Measurements from ENCODE around the gene DEFB115.
"Not testable (repeated sequence)": the region's sequence is repeated elsewhere in the genome, so short reads cannot be mapped to it uniquely, and the experiment has no call there.

The DEFB115 gene, protein sequence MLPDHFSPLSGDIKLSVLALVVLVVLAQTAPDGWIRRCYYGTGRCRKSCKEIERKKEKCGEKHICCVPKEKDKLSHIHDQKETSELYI

GRCh38 chr20:31257364-31257763 lies at the start of gene DEFB115:
DEFB115 (plus strand) TSS chr20:31257664; CDS start chr20:31257664, 0 bp downstream.
- DNase-seq: no peak

- DNase-seq: no peak
Measured at GRCh38 chr20:31236953-31237352, 20.5 kb upstream of the DEFB115 start.

DNA sequence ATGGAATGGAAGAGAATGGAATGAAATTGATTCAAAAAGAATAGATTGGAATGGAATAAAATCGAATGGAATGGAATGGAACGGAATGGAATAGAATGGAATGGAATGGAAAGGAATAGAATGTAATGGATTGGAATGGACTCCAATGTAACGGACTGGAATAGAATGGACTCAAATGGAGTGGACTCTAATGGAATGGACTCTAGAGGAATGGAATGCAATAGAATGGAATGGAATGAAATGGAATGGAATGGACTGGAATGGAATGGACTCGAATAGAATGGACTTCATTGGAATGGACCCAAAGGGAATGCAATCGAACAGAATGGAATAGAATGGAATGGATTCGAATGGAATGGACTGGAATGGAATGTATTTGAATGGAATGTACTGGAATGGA lies 19.7 kb upstream of the DEFB115 start:
- no peak for DNase-seq

DNA sequence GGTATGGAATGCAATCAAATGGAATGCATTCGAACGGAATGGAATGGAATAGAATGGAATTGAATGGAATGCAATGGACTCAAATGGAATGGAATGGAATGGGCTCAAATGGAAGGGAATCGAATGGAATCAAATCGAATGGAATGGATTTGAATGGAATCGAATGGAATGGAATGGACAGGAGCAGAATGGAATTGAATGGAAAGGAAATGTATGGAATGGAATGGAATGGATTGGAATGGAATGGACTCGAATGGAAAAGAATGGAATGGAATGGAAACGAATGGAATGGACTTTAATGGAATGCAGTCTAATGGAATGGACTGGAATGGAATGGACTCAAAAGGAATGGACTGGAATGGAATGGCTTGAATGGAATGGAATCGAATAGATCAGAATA lies 18.3 kb upstream of the DEFB115 start:
- DNase-seq: no peak

GRCh38 chr20:31256959-31257358 lies 505 bp upstream of the DEFB115 start:
- no peak for DNase-seq

GRCh38 chr20:31260326-31260932 lies 3.0 kb downstream of the DEFB115 start:
- no peak for DNase-seq

GRCh38 chr20:31274441-31274840 lies 17.0 kb downstream of the DEFB115 start:
- no peak for DNase-seq

DNA sequence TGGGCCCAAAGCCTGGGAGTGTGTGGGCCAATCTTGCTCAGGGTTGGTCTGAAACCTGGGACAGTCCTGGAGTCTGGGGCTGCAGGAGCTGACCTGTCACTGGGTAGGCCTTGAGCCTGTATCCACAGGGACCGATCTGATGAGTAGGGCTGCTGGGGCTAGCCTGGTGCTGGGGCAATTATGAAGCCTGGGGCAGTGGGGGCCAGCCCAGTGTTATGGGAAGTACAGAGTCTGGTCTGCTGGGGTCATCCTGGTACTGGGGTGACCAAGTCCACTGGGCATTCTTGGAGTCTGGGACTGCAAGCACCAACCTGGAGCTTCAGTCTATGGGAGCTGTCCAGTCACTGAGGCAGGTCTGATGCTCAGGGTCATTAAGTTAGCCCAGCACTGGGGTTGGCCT lies 20.7 kb downstream of the DEFB115 start:
- no peak for DNase-seq

GRCh38 chr20:31284964-31285363 lies 27.5 kb downstream of the DEFB115 start:
- DNase-seq: not testable (repeated sequence)

DNA sequence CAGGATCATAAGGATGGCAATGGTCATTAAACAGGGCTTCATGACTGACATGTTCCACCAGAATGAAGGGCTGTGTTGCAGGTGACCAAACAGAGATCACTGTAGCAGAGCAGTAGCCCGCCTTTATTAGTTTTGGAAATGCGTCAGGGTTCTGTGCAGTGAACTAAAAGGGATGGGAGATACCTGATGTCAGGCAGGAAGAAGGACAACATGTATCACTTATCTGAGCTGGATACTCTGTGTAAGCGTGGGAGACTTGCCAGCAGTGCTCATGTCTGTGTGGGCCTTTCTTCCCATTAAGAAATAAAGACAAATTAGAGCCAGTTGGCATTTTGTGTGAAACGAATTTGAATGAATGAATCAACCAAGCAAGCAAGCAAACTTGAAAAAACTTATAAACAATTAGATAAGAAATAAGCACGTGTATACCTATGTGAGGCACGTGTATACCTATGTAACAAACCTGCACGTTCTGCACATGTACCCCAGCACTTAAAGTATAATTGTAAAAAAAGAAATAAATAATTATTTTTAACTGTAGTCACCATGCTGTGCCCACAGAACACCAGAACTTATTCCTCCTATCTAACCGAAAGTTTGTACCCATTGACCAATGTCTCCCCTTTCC lies 51.2 kb downstream of the DEFB115 start, which contains the start of gene DEFB116:
Gene DEFB116, minus strand, starts transcription at position 51 of the 628 bp plus-strand sequence. Its CDS starts 0 bp downstream, at position 51.
- no peak for DNase-seq
